Activated naive CD4-positive, alpha-beta T cell treated with anti-CD3 and anti-CD28 coated beads, Interleukin-2, amount 50 U/mL, for 72 hours (primary cell): ENCODE measurements around the gene YRDC. TPM values are rescaled to one million over a fixed set of nuclear protein-coding genes. Genes with fewer than 3 reads are reported as not detected.

ENCODE experiments used
- ATAC-seq, 2 donors: fragments of 150-1000 bp; cut with Tn5 transposase; 2 replicates each; pipeline ENCODE4 v1.10.0; 2021; ENCODE audit warnings: mild to moderate bottlenecking in 2 of 2, moderate library complexity in 2 of 2
- DNase-seq, 2 donors: peaks; one replicate each; pipeline ENCODE4 v3.0.0; 2021 to 2022; ENCODE audit warnings: low spot score in 2 of 2
- H3K27ac Mint-ChIP-seq, 2 donors: one replicate each; pipeline ENCODE4 v1.8.0; 2022; ENCODE audit warnings: mild to moderate bottlenecking in 2 of 2, mixed read lengths in 2 of 2
- H3K36me3 Mint-ChIP-seq, 2 donors: one replicate each; pipeline ENCODE4 v1.8.0; 2022; ENCODE audit warnings: mixed read lengths in 2 of 2
- H3K9me3 Mint-ChIP-seq, 2 donors: one replicate each; pipeline ENCODE4 v1.8.0; 2022; ENCODE audit warnings: mixed read lengths in 2 of 2
- total RNA-seq, 2 donors: library from RNA; stranded (reverse); gene quantifications; one replicate each; pipeline ENCODE4 v1.2.3, GENCODE V29; 2022

Gene YRDC, protein sequence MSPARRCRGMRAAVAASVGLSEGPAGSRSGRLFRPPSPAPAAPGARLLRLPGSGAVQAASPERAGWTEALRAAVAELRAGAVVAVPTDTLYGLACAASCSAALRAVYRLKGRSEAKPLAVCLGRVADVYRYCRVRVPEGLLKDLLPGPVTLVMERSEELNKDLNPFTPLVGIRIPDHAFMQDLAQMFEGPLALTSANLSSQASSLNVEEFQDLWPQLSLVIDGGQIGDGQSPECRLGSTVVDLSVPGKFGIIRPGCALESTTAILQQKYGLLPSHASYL
- total RNA-seq: 10 to 100 TPM; 25.7 to 39.3 TPM

DNA sequence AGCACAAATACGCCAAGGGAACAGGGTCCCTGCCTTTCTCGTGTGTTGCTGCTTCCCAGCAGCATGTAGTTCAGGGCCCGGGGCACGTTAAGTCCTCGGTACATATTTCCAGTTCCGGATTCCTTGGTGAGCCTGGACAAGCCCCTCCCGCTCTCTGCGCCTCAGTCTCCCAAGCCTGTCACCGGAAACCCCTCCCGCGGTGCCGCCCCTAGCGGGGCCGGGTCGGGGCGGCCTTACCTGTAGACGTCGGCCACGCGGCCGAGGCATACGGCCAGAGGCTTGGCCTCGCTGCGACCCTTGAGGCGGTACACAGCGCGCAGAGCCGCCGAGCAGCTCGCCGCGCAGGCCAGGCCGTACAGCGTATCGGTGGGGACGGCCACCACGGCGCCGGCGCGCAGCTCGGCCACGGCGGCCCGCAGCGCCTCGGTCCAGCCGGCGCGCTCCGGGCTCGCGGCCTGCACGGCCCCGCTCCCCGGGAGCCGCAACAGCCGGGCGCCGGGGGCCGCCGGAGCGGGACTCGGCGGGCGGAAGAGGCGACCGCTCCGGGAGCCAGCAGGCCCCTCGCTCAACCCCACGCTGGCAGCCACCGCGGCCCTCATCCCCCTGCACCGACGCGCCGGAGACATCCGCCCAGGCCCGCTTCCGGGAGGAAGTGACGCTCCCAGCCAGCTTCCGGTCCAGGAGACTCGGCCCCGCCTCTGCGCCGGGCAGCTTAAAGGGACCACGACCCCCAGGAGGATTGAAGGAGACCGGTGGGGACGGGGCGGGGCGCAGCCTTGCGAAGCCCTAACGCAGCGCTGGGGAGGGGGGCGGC is at the start of gene YRDC, which contains the start of gene C1orf122:
Gene YRDC (minus strand): TSS at position 654 of the 814 bp plus-strand sequence. CDS start 28 bp downstream, at position 626.
Gene C1orf122 (plus strand): TSS at position 236 of the 814 bp plus-strand sequence. CDS start 615 bp downstream, outside the sequence.
- DNase-seq (peak; percentile 88 to 92), ATAC-seq (peak; percentile 95)
- Mint-ChIP-seq H3K9me3 (no peaks in the 10 kb centered on the region), H3K27ac (peak within 1 kb of the TSS; percentile 95 to 98), H3K36me3 (peaks cover 19 to 34% of the 10 kb centered on the region in 2 donors)

DNA sequence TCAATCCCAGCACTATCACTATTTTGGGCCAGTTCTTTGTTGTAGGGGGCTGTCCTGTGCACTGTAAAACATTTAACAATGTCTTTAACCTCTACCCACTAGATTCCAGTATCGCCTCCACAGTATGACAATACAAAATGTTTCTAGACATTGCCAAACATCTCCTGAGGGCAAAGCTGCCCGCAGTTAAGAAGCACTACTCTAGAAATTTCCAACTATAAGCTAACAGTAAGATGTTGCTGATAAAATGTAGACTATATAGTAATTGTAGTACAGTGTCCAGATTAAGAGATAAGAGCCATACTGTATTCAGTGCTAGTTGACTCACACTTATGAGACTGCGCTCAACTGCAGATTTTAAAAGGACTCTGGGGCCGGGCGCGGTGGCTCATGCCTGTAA is 46.4 kb upstream of the YRDC start:
- Mint-ChIP-seq H3K27ac (peak overlapping the region in 1 of 2 donors; percentile 74), H3K36me3 (peaks cover 15 to 23% of the 10 kb centered on the region in 2 donors), H3K9me3 (no peaks in the 10 kb centered on the region)
- ATAC-seq: no peak
- DNase-seq: no peak

- DNase-seq: no peak
- Mint-ChIP-seq H3K27ac (no peak overlapping the region), H3K36me3 (peaks cover 15% of the 10 kb centered on the region in 2 donors), H3K9me3 (no peaks in the 10 kb centered on the region)
- ATAC-seq: no peak
Observed at GRCh38 chr1:37853157-37853556, 45.1 kb upstream of the YRDC start.

DNA sequence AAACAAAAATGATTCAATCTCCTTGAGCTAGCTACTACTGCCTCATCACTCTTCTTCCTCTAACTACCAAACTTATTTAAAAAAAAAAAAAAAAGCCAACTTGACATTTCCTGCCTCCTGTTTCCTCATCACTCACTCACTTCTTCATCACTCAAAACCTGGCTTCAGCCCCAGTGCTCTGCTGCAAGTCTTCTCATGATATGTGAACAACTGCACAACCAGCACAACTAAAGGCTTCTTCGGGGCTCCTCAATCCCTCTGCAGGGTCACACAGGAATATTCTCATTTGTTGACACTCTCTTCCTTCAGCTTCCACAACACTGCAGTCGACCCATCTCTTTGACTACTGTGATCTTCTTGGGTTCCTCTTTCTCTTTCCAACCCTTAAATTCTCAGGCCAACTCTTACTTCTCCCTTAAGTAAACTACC is 43.8 kb upstream of the YRDC start:
- ATAC-seq: peak; percentile 22 to 28
- DNase-seq: no peak
- H3K9me3 Mint-ChIP-seq: no peaks in the 10 kb centered on the region
- H3K36me3 Mint-ChIP-seq: peaks cover 8 to 10% of the 10 kb centered on the region in 2 donors
- no peak overlapping the region for H3K27ac Mint-ChIP-seq

DNA sequence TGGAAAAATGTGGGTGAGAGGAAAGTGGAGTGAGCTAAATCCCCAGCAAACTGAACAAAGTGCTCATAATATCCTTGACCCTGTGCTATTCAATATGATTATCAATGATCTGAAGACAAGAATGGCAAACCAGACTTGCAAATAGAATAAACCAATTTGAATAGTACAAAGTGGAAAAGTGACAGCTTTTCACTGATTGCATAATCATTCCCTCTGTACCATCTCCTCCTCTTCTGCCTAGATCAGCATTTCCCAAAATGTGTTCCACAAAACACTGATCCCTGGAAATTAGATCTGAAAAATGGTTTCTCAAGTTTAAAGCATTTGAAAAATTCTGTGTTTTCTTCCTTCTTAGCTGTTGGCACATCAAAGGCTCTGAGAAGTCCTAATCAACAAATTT is 43.3 kb upstream of the YRDC start:
- no peaks in the 10 kb centered on the region for H3K9me3 Mint-ChIP-seq
- DNase-seq: no peak
- no peak overlapping the region for H3K27ac Mint-ChIP-seq
- no peak for ATAC-seq
- peaks cover 8 to 10% of the 10 kb centered on the region in 2 donors for H3K36me3 Mint-ChIP-seq

- Mint-ChIP-seq H3K27ac (no peak overlapping the region), H3K36me3 (peaks cover 8 to 10% of the 10 kb centered on the region in 2 donors), H3K9me3 (no peaks in the 10 kb centered on the region)
- DNase-seq (no peak), ATAC-seq (no peak)
Observed at GRCh38 chr1:37850352-37850955, 42.4 kb upstream of the YRDC start.

DNA sequence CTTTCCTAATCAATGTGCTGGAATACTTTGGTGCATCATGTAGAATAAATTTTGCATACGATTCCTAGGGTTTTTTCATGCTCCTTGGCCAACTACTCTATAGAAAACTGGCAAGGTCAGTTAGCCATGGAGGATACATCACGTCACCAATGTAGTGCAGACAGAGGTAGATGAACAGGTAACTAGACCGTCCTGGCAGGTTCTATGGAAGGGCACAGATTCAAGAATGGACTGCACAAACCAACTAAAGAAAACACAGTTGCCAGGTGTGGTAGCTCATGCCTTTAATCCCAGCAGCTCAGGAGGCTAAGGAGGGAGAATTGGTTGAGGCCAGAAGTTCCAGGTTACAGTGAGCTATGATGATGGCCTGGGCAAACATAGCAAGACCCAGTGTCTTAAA is 41.5 kb upstream of the YRDC start:
- ATAC-seq: no peak
- peaks cover 8 to 12% of the 10 kb centered on the region in 2 donors for H3K36me3 Mint-ChIP-seq
- no peaks in the 10 kb centered on the region for H3K9me3 Mint-ChIP-seq
- DNase-seq: no peak
- H3K27ac Mint-ChIP-seq: no peak overlapping the region

- Mint-ChIP-seq H3K27ac (peak overlapping the region; percentile 62 to 80), H3K9me3 (no peaks in the 10 kb centered on the region), H3K36me3 (peaks cover 0 to 5% of the 10 kb centered on the region in 2 donors)
- ATAC-seq (peak; percentile 18 to 30), DNase-seq (no peak)
Observed at GRCh38 chr1:37846647-37847339, 38.8 kb upstream of the YRDC start.

- Mint-ChIP-seq H3K27ac (peak overlapping the region in 1 of 2 donors; percentile 80), H3K9me3 (no peaks in the 10 kb centered on the region), H3K36me3 (peaks cover 0 to 5% of the 10 kb centered on the region in 2 donors)
- DNase-seq (no peak), ATAC-seq (no peak)
Observed at GRCh38 chr1:37845786-37846185, 37.8 kb upstream of the YRDC start.

DNA sequence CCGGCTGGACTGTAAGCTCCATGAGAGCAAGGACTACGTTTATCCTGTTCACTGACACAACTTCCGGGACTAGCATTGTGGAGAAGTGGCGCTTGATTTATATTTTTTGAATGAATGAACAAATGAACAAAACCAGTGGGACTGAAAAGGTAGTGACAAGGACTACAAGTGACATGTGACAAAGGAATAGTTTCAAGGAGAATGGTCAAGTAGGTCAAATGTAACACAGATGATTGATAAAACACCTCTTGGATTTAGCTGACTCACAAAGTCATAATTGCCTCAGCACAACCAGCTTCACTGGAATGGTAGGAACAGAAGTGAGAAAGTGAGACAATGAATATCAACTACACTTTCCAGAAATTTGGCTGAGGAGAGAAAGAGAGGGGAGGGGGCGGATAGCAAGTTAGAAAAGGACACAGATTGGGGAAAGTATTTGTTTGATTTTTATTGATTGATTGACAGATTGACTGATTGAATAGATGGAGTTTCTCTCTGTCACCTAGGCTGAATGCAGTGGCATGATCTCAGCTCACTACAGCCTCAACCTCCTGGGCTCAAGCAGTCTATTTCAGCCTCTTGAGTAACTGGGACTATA is 37.1 kb upstream of the YRDC start:
- H3K36me3 Mint-ChIP-seq: peaks cover 0 to 5% of the 10 kb centered on the region in 2 donors
- H3K9me3 Mint-ChIP-seq: no peaks in the 10 kb centered on the region
- DNase-seq (no peak), ATAC-seq (no peak)
- peak overlapping the region in 1 of 2 donors; percentile 14 for H3K27ac Mint-ChIP-seq

GRCh38 chr1:37844536-37844935 is 36.5 kb upstream of the YRDC start:
- H3K27ac Mint-ChIP-seq: peak overlapping the region; percentile 6 to 14
- DNase-seq (no peak), ATAC-seq (no peak)
- H3K36me3 Mint-ChIP-seq: peaks cover 0 to 5% of the 10 kb centered on the region in 2 donors
- no peaks in the 10 kb centered on the region for H3K9me3 Mint-ChIP-seq

- Mint-ChIP-seq H3K27ac (no peak overlapping the region), H3K9me3 (no peaks in the 10 kb centered on the region), H3K36me3 (peaks cover 0 to 5% of the 10 kb centered on the region in 2 donors)
- DNase-seq (no peak), ATAC-seq (no peak)
Observed at GRCh38 chr1:37841652-37842051, 33.6 kb upstream of the YRDC start.

GRCh38 chr1:37840711-37841110 is 32.7 kb upstream of the YRDC start:
- DNase-seq: no peak
- H3K27ac Mint-ChIP-seq: peak overlapping the region in 1 of 2 donors; percentile 12
- H3K9me3 Mint-ChIP-seq: no peaks in the 10 kb centered on the region
- no peak for ATAC-seq
- peaks cover 0 to 5% of the 10 kb centered on the region in 2 donors for H3K36me3 Mint-ChIP-seq

DNA sequence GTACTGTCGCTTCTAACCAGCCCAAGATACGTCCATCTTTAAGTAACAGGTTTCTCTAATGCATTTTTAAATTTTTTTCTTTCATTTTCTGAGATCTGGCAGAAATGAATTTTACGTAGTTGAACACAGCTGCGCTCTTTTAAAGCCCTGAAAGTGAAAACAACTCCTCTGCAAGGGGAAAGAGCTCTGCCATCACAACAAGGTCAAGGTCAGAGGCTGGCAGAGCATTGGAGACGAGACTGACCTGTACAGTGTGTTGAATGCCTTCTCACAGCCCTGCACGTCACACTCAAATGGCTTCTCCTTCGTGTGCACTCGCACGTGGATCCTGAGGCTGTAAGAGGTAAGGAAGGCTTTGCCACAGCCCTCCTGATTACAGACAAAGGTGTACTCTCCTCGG is 31.7 kb upstream of the YRDC start:
- no peak for DNase-seq
- no peaks in the 10 kb centered on the region for H3K9me3 Mint-ChIP-seq
- H3K36me3 Mint-ChIP-seq: no peaks in the 10 kb centered on the region
- no peak overlapping the region for H3K27ac Mint-ChIP-seq
- ATAC-seq: no peak

GRCh38 chr1:37836788-37837187 is 28.8 kb upstream of the YRDC start:
- DNase-seq (no peak), ATAC-seq (no peak)
- H3K9me3 Mint-ChIP-seq: no peaks in the 10 kb centered on the region
- peaks cover 0 to 9% of the 10 kb centered on the region in 2 donors for H3K36me3 Mint-ChIP-seq
- H3K27ac Mint-ChIP-seq: peak overlapping the region in 1 of 2 donors; percentile 75

DNA sequence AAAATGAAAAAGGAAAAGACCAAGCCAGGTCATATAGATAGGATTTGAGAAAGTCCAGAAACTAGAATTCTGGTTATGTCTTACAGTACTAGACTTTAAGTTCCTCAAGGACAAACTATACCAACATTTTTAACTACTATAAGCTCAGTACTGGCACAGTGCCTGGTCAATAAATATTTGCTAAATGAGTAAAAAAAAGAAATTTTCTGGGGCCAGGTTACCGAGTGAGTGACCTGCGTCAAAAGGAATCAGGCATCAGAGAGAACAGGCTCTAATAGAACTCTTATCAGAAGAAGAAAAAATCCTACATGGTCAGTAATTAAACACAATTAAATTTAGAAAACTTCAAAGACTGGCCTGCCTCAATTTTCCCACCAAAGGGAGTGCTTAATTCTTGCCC is 23.8 kb upstream of the YRDC start:
- Mint-ChIP-seq H3K36me3 (peaks cover 0 to 15% of the 10 kb centered on the region in 2 donors), H3K27ac (no peak overlapping the region), H3K9me3 (no peaks in the 10 kb centered on the region)
- no peak for ATAC-seq
- no peak for DNase-seq
